HS-5 (cell line): ENCODE measurements around the gene MPP2.
"Not testable (repeated sequence)": the region's sequence is repeated elsewhere in the genome, so short reads cannot be mapped to it uniquely, and the experiment has no call there.

Experiments
- DNase-seq: peaks from one replicate; pipeline ENCODE4 v3.0.0-alpha.2; 2012; ENCODE audit warnings: low read depth

Gene MPP2

DNA sequence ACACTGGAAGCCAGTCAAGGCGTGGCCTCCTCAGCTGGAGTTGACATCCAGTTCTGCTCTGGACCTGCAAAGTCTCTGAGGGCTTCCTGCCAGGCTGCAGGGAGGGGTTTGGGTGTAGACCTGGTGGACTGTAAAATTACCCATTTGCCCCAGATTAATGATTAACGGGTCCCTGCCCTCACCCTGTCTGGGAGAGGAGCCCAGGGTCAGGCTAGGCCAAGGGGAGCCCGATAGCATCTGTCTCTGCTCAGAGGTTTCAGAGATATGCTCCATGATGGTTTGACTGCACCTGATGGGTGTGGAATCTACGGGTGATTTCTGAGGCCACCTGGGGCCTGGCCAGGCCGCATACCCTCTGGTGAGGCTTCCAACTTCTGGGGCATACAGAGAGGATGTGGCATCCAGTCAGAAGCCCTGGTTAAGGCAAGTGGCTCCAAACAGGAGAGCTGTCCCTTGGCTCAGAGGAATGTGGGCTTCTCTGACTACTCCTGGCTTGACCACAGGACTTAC, 23.8 kb upstream of the MPP2 start:
- DNase-seq = no peak

DNA sequence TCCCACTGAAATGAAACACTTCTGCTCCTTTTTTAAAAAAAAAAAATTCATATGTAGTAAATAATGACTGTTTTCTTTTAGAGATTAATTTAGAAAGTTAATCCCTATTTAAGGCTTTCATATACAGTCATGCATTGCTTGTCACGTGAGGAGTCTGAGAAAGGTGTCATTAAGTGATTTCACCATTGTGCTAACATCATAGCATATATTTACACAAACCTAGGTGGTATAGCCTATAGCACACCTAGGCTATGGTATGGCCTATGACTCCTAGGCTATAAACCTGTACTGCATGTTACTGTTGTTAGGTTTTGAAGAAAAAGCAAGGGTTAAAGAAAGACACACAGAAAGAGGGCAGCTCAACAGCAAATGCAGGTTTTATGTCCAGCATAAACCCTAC, 21.3 kb upstream of the MPP2 start:
- DNase-seq = no peak

DNA sequence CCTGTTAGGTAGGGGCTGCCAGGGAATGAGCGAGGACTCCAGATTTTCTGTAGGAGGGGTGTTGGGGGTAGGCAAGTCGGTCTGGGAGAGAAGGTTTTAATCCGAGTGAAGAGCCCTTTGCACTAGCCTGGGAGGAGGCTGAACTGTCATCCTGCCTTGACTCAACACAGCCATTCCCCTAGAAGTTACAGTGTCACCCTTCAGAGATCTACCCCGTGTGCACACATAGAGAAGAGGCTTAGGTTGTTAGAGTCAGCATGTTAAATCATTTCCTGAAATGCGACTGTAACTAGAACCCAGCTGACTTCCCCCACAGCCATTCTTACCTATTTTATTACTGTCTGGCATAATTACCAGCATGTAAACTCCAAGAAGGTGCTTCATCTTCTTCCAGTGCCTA, 20.6 kb upstream of the MPP2 start:
- not testable (repeated sequence) for DNase-seq

DNA sequence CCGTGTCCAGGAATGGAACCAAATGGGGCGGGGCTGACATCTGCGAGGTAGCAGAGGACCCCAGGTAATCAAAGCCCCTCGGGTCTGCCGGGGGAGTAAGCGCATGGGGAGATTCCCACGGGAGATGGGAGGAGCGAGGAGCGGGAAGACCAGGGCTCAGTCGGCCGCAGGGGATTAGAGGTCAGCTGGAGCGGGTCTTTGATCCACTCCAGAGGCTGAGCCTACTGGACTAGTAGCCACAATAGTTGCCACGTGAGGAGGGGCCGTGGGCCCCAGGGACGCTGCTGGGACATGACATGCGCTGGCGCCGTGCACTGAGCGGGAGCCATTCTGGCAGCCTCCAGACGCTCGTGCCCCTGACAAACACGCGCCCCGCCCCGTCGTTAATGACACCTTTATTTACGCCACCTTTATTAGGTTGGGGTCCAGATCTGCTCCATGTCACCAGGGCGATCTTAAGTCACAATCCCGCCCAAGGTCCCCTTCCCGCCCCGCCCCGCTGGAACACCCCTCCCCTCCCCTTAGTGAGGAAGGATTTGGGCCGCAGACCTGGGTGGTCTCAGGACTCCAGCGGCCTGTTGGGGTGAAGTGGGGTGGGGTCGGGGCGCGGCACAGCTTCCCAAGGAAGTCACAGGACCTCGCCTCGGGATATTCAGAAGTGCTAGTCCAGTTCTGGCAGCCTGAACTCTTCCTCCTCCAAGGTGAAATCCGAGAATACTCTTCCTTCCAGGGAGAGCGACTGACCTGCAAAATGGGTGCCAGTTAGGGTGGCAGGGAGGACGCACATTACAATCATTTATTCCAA, 19.9 kb upstream of the MPP2 start:
- DNase-seq = no peak

DNA sequence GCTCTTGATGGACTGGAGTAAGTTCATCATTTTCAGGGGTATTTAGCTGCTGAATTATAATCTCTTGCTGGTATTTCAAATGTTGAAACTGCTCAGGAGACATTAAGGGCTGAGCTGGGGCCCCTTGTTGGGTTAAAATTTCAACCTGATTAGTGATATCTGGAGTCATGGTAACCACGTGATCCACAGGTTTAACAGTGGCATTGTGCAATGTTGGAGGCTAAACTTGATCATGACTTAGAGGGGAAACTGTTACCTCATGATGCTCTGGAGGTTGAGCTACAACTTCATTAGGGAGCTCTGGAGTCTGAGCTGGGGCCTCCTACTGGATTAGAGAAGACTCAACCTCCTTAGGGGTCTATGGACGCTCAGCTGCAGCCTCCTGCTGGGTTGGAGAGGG, 17.2 kb upstream of the MPP2 start:
- no peak for DNase-seq

DNA sequence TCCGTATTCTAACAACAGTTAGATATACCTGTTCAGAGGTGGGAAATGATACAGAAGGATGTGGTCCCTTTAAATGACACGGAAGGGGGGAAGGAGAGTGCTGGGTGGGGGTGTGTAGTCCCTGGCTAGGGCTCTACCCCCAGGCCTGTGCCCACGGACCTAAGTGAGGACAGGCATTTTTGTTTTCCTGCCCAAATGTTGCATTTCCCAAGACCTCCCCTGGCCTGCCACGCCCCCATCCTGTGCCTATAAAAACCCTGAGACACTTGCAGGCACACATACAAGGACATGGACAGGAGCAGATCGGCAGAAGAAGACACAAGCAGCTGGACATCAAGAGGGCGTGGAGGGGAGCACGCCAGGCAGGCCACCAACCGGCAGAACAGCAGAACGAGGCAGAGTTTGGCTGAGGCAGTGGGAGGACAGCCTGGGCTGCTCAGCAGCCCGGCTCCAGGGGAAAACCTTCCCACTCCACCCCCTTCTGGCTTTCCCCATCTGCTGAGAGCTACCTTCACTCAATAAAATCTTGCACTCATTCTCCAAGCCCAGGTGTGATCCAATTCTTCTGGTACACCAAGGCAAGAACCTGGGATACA, 13.3 kb upstream of the MPP2 start:
- DNase-seq = no peak

DNA sequence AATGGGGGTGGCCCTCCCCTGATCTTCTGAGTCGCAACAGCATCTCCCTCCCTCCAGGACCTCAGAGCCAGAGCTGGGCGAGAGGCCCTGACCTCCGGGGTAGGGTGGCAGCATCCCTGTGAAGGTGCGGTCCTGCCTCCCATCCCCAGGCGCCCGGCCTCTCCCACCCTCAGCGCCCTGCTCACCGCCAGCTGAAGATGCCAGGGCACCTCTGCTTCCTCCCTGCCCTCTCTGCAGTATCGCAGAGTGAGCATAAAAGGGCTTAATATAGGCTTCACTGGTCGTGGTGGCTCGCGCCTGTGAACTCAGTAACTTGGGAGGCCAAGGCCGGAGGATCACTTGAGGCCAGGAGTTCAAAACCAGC, 10.7 kb upstream of the MPP2 start:
- DNase-seq = no peak

DNA sequence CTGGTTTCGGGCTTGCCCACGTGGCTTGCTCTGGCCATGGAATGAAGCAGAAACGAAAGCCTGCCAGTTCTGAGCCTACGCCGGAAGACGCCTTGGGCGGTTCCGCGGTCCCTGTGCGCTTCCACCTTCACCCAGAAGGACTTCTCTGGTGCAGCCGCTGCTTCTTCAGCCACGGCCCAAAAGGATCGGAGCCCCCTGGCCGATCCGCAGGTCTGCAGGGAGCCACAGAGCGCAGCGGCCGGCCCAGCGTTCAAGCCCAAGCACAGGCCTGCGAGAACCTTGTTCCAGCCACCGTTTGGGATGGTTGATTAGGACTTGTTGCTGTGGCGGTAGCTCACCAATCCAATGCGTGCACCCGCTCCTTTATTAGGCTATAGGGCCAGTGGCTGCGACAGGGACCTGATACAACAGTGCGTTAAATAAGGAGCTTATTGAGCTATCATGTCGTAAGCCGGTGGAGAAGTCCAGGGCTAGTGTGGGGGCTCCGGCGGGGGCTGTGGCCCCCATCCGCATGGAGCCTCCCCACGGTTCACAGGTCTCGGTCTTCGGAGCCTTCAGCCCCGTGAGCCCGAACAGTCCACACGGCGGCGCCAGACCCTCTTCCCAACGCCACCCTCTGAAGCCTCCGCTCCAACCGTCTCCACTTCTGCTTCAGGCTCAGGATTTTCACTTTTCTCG, 10.2 kb upstream of the MPP2 start:
- no peak for DNase-seq

DNA sequence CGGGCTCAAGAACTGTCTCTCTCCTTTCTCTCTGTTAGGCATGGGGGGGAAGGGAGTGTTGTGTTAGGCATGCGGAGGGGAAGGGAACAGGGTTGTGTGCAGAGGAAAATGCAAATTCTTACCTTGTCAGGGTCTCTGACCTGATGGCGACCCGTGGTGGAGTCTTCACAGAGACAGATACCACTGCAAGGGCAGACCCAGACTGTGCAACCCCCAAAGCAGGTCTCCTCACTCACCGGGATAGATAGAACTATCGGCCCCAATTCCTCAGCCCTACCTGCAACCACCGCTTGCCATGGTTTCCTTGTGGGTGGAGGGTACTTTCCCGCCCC, 9.6 kb upstream of the MPP2 start:
- DNase-seq = no peak

DNA sequence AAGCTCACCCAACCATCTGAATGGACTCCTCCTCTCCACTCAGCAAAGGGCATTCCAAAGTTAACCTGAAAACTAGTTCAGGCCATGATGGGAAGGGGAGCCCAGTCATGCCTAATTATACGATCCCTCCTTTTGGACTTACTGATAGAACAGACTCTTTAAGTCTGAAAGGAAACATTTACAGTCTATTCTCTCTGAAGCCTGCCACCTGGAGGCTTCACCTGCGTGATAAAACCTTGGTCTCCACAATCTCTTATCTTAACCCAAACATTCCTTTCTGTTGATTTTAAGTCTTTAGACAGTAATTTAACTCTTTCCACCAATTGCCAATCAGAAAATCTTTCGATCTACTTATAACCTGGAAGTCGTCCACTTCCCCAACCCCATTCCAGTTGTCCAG, 9.0 kb upstream of the MPP2 start:
- DNase-seq = no peak

DNA sequence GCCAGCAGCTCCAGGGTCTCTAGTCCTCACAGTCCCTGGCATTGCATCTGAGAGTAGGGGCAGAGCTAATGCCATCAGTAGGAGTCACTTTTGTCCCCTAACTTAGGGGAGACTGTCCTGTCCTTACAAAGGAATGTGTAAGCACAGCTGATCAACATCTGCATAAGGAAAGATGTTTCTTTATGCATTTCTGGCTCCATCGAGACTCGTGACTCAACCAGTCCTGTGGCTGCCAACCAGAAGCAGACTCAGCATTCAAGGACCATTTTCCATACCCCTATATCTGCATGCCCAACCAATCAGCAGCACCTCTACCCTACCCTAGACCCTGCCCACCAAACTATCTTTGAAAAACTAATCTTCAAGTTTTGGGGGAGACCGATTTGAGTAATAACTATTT, 8.2 kb upstream of the MPP2 start:
- DNase-seq = no peak

DNA sequence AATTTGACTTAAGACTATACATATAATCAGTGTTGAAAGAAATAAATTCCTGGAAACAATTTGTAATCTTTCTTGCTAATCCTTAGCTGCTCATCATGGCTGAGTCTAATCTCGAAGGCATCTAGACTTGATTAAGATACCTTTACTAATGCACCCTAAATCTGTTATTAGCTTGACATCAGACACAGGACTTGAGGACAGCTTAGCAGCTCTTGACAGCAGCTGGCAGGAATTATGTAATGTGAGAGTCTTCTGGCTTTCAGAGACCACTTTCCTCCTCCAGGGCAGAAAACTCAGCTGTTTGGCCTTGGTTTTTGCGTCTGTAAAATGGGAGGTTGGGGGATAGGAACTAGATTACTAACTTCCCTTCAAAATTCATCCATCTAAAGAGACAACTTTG, 7.1 kb upstream of the MPP2 start:
- DNase-seq = no peak

DNA sequence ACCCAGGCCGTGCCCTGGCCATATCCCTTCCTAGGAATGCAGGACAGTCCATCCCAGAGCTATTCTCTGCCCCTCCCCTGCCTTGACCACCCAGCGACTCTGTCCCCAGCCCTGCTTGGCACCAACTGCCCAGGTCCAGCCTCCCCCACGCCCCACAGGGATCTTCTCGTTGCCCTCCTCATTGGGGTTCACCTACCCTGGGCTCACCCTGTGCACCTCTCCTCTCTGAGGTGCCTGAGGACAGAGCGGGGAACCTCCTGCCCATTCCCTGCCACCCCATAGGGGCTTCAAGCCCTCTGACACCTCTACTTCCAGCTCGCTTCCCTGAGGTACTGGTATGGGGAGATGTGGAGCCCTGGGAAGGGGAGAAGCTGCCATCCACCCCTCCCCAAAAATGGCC, 6.2 kb upstream of the MPP2 start:
- no peak for DNase-seq

DNA sequence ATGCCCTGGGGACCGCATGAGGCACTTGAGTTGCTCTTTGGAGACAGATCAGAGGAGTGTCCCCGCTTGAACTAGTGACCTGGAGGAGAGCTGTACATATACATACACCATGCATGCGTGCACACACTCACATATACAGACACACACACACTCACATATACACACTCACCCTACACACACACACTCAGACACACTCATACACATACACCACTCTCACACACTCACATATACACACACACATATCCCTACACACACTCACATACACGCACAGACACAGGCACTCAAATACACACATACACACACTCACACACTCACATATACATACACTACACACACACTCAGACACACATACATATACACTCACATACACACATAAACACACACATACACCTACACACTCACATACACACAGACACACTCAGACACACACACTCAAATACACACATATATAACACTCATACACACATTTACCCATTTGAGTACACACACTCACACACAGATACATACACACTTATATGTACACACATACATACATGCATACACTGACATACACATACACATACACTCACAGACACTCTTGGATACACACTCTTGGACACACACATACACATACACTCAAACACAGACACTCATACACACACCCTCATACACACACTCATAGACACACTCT, 5.4 kb upstream of the MPP2 start:
- DNase-seq = no peak

DNA sequence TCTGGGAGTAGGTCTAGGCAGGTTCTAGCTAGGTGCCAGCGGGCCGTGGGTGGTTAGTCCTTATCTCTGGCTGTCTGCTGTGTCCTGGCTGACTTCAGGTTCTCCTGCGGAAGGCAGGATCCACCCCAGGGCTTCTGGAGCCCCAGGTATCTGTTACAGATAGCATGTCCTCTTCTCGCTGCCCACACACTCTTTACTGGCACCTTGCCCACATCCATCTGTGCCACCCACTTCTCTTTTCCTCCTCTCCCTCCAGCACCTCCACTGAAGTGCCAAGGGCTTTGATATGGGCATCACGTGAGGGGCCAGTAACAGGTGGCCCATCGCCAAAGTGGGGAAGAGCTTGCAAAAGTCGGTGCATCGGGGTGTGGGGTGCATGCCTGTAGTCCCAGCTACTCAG, 4.6 kb upstream of the MPP2 start:
- no peak for DNase-seq

DNA sequence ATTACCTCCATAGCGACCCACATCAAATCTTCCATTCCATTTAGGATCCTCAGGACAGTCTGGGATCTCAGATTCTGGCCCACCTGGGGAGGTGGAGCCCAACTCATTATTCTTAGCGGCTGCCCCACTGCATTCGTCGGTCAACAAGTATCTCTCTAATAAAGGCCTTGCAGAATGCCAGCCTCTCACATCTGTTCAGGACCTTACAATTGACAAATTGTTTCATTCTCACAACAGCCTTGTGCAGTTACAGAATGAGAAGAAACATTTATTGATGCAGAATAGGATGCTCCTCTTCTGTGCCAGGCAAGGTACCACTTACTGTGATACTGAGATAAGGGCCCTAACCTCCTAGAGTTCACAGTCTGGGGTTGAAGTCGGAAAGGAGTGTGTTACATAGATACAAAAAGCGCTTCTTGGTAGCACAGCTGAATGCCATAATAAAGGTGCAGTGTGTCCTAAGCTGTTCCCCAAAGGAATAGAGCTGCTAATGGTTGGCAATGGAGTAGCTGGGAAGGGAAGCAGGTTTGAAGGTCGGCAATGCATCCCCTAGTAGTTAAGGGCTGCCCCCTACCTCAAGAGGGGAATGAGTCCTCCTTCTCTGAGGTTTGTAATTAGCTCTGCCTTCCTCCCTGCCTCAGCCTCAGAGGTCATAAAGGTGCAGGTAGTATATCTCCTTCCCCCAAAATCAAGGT, 2.3 kb upstream of the MPP2 start:
- no peak for DNase-seq

DNA sequence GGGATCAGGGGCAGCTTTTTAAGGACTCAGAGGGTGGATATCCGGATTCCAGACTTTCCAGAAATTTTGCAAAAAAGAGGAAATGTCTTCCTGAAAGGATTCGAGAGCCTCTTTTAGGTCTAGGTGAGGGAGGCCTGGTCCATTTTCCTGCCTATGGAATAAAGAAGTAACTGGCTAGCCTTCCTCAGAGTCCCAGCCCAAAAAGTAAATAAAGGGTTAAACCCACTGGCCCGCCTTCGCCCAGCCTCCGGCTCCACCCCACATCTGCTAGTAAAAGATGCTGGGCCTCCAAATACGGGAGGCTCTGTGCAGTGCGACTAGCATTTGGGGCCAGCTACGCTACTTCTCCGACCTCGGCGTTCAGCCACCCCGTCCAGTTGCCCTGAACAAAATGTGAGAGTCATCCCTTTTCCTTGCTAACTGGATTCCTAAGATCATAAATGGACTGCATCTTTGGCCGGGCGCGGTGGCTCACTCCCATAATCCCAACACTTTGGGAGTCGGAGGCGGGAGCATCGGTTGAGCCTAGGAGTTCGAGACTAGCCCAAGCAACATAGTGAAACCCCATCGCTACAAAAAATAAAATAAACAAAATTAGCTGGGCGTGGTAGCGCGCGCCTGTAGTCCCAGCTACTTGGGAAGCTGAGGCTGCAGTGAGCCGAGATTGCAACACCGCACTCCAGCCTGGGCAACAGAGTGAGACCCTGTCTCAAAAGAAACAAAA, 824 bp upstream of the MPP2 start:
- DNase-seq = no peak

DNA sequence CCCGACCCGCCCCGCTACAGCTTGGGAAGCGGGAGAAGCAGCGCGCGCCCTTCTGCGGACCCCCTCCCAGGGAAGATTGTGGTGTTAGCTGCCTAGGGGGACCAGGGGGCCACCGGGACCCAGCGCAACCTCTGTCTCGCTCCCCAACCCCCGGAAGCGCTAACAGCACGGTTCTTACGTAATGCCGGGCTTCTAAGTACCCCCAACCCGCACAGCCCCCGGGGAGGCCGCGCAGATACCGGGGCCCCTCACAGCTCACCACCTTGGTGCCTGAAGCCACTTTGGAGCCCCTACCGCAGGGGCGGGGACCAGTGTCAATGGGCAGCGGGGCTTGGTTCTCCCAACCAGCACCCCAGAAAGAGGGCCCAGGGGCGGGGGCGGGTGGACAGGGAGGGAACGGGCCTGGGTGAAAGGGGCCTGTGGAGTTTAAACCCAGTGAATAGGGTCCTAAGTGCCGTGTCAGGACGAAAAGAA, 348 bp downstream of the MPP2 start:
- DNase-seq = no peak

DNA sequence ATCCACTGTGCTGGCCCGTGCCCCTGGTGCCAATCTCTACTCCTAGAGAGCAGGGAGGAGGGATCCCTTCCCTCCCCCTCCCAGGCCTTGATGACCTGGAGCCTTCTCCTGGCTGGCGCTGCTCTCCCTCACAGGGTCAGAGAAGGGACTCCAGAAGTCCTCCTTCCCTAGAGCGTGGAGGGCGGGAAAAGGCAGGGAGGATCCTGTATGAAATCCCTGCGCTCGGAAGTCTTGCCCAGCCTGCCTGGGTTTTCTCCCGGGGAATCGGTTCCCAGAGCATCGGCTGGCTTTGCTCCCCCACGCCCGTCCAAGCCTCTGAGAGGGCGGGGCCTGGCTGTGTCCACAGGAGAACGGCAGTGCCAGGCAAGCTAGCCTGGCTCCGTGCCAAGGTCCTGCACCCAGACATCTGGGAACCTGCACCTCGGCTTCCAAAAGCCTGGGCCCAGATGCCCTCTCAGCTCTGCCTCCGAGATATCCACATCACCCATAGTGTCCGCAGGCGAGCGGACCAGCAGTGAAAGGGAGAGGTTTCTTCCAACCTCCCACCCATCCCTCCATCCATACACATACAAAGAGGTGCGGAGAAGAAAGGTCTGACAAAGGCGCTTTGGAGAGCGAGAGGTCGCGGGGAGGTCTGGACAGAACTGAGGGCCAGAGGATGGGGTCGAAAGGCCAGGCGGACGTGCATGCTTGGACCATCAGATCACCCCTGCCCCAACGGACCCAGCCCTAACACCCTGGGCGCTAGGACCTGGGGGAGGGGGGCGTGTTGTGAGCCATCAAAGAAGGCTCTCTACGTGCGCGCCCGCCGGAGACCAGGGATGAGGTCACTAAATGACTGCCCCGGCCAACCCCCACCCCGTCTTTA, 1.1 kb downstream of the MPP2 start:
- no peak for DNase-seq

DNA sequence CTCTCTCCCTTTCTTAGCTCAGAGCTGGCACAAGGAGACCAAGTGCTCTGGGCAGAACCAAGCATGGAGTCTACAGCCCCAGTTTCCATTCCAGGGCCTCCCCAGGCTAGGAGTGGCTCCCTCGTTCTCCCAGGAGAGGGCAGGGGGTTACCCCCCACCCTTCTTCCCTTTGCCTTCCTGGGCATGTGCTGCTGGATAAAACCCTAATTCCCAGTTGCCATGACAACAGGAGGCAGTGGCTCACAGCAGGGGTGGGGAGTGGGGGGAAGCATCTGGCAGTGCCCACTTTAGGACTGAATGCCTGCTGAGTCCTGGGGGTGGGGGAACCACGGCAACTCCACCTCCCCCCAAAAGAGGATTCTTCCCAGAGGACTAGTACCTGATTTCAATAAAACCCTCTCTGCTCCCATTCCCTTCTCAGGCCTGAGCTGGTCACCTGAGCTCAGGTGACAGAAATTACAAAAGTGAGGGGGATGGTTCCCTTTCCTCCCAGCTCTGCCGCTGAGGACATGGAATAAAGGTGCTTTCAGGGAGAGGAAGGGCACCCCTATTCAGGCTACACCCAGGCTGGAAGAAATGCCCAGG, 1.8 kb downstream of the MPP2 start:
- DNase-seq = no peak
